ENCODE results near the gene PLA2G2D. TPM values are rescaled to one million over a fixed set of nuclear protein-coding genes. Genes with fewer than 3 reads are reported as not detected.

PLA2G2D gene
- total and polyA plus RNA-seq, 2 of the 13 experiments (the other 11 are each of a cell fraction or from before 2014, with no cell fraction given): not detected

DNA sequence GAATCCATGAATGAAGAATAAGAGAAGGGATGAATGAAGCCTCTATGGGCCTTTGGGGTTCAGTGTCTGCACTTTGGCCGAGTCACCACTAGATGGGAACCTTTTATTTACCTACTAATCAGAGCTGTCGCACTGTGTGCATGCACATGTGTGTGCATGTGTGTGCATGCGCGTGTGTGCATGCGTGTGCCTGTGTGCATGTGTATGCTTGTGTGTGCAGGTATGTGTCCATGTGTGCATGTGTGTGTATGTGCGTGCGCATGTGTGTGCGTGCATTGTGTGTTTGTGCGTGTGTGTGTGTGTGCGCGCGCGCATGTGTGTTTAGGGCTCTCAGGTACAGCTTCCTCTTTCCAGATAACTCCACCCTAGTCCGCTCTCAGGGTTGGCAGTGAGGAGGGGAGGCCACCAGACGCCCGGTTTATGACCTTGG, 46.2 kb upstream of the PLA2G2D start:
- H4K20me1 ChIP-seq (ENCODE audit: insufficient read depth, low read length): no peaks in the 10 kb centered on the region
- peak; percentile 71 for ATAC-seq
- H3K9me3 ChIP-seq (ENCODE audit: low read length): peaks cover 10% of the 10 kb centered on the region
- no peaks in the 10 kb centered on the region for H3K36me3 ChIP-seq (replicated peaks in 1 of 2; ENCODE audit: control insufficient read depth in 1 of 2, insufficient read depth in 2 of 2, low read length in 2 of 2)
- H3K4me3 ChIP-seq (replicated peaks in 1 of 3; ENCODE audit: insufficient read depth in 1 of 3, low read depth in 2 of 3, low read length in 3 of 3): no peak overlapping the region
- no peak overlapping the region for H3K27ac ChIP-seq (ENCODE audit: extremely low read length, insufficient read depth, low read length)
- H3K4me1 ChIP-seq (ENCODE audit: insufficient read depth, low read length): no peaks in the 10 kb centered on the region
- peak; percentile 35 for DNase-seq (ENCODE audit: low spot score)
- H3K79me2 ChIP-seq (ENCODE audit: insufficient read depth, low read length): no peaks in the 10 kb centered on the region
- ChIA-PET CTCF (ENCODE audit: low intra/inter-chr PET ratio, low total read pairs) (no interaction called here), POLR2A (no interaction called here)
- intact Hi-C loops (cut with micrococcal nuclease; ENCODE audit: unreplicated experiment): no loop called here
- peak; percentile 15 for FAIRE-seq
- in situ Hi-C loops (cut with HindIII; ENCODE audit: extremely low pct_ligation_motif_present, low pct_unique_long_range_greater_than_20kb): no loop called here
- WGBS (ENCODE audit: low lambda C conversion rate): 26% methylated on average over 4 of the region's 16 CpGs
- BruUV-seq (replicated peaks): no TSS peak
- H3K4me2 ChIP-seq (ENCODE audit: low read depth, low read length): no peak overlapping the region
- H3K9ac ChIP-seq (ENCODE audit: insufficient read depth, low read depth, low read length): no peak overlapping the region
- peaks cover 2 to 31% of the 10 kb centered on the region in 2 experiments; a peak in 3 of 5 replicates for H3K27me3 ChIP-seq (ENCODE audit: control insufficient read depth in 1 of 2, insufficient read depth in 2 of 2, low read length in 2 of 2)
- H2AFZ ChIP-seq (ENCODE audit: low read length): no peak overlapping the region
- no peak for TF ChIP-seq KDM5B (CRISPR knock-in tag; IDR thresholded peaks at IDR 0.05; ENCODE audit: borderline replicate concordance)
- no peak for TF ChIP-seq ZNF713 (CRISPR knock-in tag; IDR thresholded peaks at IDR 0.05)
- TF ChIP-seq ZNF589 (CRISPR knock-in tag; conservative IDR thresholded peaks at IDR 0.05): no peak
- no peak for TF ChIP-seq CHD2 (IDR thresholded peaks at IDR 0.05; ENCODE audit: low read depth, low read length)
- no peak for TF ChIP-seq NFKB2 (CRISPR knock-in tag; IDR thresholded peaks at IDR 0.05; ENCODE audit: borderline replicate concordance)
- TF ChIP-seq ZNF616 (CRISPR knock-in tag; IDR thresholded peaks at IDR 0.05; ENCODE audit: low read depth): no peak
- no peak for TF ChIP-seq TRIM24 (CRISPR knock-in tag; IDR thresholded peaks at IDR 0.05)
- TF ChIP-seq, protein P1, sequence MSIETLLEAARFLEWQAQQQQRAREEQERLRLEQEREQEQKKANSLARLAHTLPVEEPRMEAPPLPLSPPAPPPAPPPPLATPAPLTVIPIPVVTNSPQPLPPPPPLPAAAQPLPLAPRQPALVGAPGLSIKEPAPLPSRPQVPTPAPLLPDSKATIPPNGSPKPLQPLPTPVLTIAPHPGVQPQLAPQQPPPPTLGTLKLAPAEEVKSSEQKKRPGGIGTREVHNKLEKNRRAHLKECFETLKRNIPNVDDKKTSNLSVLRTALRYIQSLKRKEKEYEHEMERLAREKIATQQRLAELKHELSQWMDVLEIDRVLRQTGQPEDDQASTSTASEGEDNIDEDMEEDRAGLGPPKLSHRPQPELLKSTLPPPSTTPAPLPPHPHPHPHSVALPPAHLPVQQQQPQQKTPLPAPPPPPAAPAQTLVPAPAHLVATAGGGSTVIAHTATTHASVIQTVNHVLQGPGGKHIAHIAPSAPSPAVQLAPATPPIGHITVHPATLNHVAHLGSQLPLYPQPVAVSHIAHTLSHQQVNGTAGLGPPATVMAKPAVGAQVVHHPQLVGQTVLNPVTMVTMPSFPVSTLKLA (IDR thresholded peaks at IDR 0.05): peak; percentile 82
- TF ChIP-seq ZNF562 (CRISPR knock-in tag; IDR thresholded peaks at IDR 0.05; ENCODE audit: borderline replicate concordance): no peak
- TF ChIP-seq NRL (CRISPR knock-in tag; IDR thresholded peaks at IDR 0.05; ENCODE audit: borderline replicate concordance): no peak
- TF ChIP-seq, protein P2, sequence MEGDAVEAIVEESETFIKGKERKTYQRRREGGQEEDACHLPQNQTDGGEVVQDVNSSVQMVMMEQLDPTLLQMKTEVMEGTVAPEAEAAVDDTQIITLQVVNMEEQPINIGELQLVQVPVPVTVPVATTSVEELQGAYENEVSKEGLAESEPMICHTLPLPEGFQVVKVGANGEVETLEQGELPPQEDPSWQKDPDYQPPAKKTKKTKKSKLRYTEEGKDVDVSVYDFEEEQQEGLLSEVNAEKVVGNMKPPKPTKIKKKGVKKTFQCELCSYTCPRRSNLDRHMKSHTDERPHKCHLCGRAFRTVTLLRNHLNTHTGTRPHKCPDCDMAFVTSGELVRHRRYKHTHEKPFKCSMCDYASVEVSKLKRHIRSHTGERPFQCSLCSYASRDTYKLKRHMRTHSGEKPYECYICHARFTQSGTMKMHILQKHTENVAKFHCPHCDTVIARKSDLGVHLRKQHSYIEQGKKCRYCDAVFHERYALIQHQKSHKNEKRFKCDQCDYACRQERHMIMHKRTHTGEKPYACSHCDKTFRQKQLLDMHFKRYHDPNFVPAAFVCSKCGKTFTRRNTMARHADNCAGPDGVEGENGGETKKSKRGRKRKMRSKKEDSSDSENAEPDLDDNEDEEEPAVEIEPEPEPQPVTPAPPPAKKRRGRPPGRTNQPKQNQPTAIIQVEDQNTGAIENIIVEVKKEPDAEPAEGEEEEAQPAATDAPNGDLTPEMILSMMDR (CRISPR knock-in tag; IDR thresholded peaks at IDR 0.05): peak; percentile 57
- TF ChIP-seq, protein P3, sequence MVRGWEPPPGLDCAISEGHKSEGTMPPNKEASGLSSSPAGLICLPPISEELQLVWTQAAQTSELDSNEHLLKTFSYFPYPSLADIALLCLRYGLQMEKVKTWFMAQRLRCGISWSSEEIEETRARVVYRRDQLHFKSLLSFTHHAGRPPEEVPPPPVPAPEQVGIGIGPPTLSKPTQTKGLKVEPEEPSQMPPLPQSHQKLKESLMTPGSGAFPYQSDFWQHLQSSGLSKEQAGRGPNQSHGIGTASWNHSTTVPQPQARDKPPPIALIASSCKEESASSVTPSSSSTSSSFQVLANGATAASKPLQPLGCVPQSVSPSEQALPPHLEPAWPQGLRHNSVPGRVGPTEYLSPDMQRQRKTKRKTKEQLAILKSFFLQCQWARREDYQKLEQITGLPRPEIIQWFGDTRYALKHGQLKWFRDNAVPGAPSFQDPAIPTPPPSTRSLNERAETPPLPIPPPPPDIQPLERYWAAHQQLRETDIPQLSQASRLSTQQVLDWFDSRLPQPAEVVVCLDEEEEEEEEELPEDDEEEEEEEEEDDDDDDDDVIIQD (CRISPR knock-in tag; IDR thresholded peaks at IDR 0.05; ENCODE audit: low read depth): no peak
- TF ChIP-seq, protein P4, sequence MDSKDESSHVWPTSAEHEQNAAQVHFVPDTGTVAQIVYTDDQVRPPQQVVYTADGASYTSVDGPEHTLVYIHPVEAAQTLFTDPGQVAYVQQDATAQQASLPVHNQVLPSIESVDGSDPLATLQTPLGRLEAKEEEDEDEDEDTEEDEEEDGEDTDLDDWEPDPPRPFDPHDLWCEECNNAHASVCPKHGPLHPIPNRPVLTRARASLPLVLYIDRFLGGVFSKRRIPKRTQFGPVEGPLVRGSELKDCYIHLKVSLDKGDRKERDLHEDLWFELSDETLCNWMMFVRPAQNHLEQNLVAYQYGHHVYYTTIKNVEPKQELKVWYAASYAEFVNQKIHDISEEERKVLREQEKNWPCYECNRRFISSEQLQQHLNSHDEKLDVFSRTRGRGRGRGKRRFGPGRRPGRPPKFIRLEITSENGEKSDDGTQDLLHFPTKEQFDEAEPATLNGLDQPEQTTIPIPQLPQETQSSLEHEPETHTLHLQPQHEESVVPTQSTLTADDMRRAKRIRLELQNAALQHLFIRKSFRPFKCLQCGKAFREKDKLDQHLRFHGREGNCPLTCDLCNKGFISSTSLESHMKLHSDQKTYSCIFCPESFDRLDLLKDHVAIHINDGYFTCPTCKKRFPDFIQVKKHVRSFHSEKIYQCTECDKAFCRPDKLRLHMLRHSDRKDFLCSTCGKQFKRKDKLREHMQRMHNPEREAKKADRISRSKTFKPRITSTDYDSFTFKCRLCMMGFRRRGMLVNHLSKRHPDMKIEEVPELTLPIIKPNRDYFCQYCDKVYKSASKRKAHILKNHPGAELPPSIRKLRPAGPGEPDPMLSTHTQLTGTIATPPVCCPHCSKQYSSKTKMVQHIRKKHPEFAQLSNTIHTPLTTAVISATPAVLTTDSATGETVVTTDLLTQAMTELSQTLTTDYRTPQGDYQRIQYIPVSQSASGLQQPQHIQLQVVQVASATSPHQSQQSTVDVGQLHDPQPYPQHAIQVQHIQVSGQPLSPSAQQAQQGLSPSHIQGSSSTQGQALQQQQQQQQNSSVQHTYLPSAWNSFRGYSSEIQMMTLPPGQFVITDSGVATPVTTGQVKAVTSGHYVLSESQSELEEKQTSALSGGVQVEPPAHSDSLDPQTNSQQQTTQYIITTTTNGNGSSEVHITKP (CRISPR knock-in tag; IDR thresholded peaks at IDR 0.05; ENCODE audit: low read depth): no peak
- no peak for TF ChIP-seq ARNTL (CRISPR knock-in tag; IDR thresholded peaks at IDR 0.05)
- no peak for TF ChIP-seq SATB2 (CRISPR knock-in tag; IDR thresholded peaks at IDR 0.05)
- TF ChIP-seq ZNF10 (CRISPR knock-in tag; IDR thresholded peaks at IDR 0.05; ENCODE audit: borderline replicate concordance, low read depth): no peak
- TF ChIP-seq ZNF451 (CRISPR knock-in tag; IDR thresholded peaks at IDR 0.05): no peak
- TF ChIP-seq ZNF383 (CRISPR knock-in tag; IDR thresholded peaks at IDR 0.05; ENCODE audit: borderline replicate concordance): no peak
